OCI-LY3 (cell line): Measurements from ENCODE around the gene USP47.

ENCODE experiments used
- CTCF ChIP-seq: fragments of 200-600, 300-600 bp; sonication (generic); IDR thresholded peaks from 2 replicates; pipeline ENCODE4 v1.5.1; 2014; ENCODE audit warnings: antibody characterized with exemption, low read length, low read depth
- EZH2phosphoT487 ChIP-seq: fragments of 200-600 bp; shearing (Covaris generic); IDR thresholded peaks from 2 replicates; pipeline ENCODE4 v1.6.1; 2018; ENCODE audit warnings: antibody characterized with exemption, mixed run types, low read depth

- TF ChIP-seq CTCF (peak; percentile 83), EZH2phosphoT487 (no peak)
These were observed 7.3 kb downstream of the USP47 start for GRCh38 chr11:11848891-11849746.
